HepG2 (cell line): ENCODE measurements around the gene PARP16. TPM values are rescaled to one million over a fixed set of nuclear protein-coding genes. Genes with fewer than 3 reads are reported as not detected.
A peak's percentile ranks its signal among the peaks of the same experiment; 100 is the strongest.

Experiments used
- ARHGAP35 ChIP-seq: sonication (generic); formaldehyde crosslinking; IDR thresholded peaks from 2 replicates; pipeline ENCODE4 v1.9.0; 2022; ENCODE audit warnings: mild to moderate bottlenecking, inconsistent platforms, moderate library complexity, missing genetic modification reagents, borderline replicate concordance
- ARNT ChIP-seq: fragments of 450-650 bp; IDR thresholded peaks from 2 replicates; pipeline ENCODE4 v1.6.1; 2017
- ATM ChIP-seq: fragments of 450-650 bp; IDR thresholded peaks from 2 replicates; pipeline ENCODE4 v1.7.1; 2017; ENCODE audit warnings: mild to moderate bottlenecking, borderline replicate concordance
- CERS6 ChIP-seq: sonication (generic); formaldehyde crosslinking; IDR thresholded peaks from 2 replicates; pipeline ENCODE4 v1.5.0; 2020; ENCODE audit warnings: missing genetic modification reagents
- CREBL2 ChIP-seq: sonication (generic); formaldehyde crosslinking; IDR thresholded peaks from 2 replicates; pipeline ENCODE4 v1.8.1; 2023; ENCODE audit warnings: missing genetic modification reagents, mild to moderate bottlenecking, borderline replicate concordance
- HINFP ChIP-seq: sonication (generic); formaldehyde crosslinking; IDR thresholded peaks from 2 replicates; pipeline ENCODE4 v1.4.0; 2020; ENCODE audit warnings: low read depth, mild to moderate bottlenecking, missing genetic modification reagents
- KDM3A ChIP-seq: IDR thresholded peaks from 2 replicates; pipeline ENCODE4 v1.6.1; 2018; ENCODE audit warnings: low read depth, missing compliant biosample characterization
- KDM5A ChIP-seq: fragments of 200-600 bp; sonication (generic); IDR thresholded peaks from 2 replicates; pipeline ENCODE4 v1.7.0; 2018; ENCODE audit warnings: antibody characterized with exemption, mild to moderate bottlenecking, low read length, borderline replicate concordance
- KDM5B ChIP-seq: sonication (generic); formaldehyde crosslinking; IDR thresholded peaks from 2 replicates; pipeline ENCODE4 v1.4.0; 2020; ENCODE audit warnings: missing genetic modification reagents, mild to moderate bottlenecking, borderline replicate concordance
- MLLT10 ChIP-seq: sonication (generic); formaldehyde crosslinking; IDR thresholded peaks from 2 replicates; pipeline ENCODE4 v1.4.0; 2020; ENCODE audit warnings: missing genetic modification reagents
- NFYB ChIP-seq: sonication (generic); formaldehyde crosslinking; IDR thresholded peaks from 2 replicates; pipeline ENCODE4 v1.4.0; 2020; ENCODE audit warnings: missing genetic modification reagents
- PRDM4 ChIP-seq: sonication (generic); formaldehyde crosslinking; IDR thresholded peaks from 2 replicates; pipeline ENCODE4 v1.9.0; 2021; ENCODE audit warnings: missing genetic modification reagents, borderline replicate concordance
- RARA ChIP-seq: IDR thresholded peaks from 2 replicates; pipeline ENCODE4 v1.6.1; 2016; ENCODE audit warnings: missing genetic modification reagents, missing compliant biosample characterization
- RBM22 ChIP-seq: fragments of 200-400 bp; formaldehyde crosslinking; optimal IDR thresholded peaks from 2 replicates; pipeline ENCODE3; 2017; ENCODE audit warnings: mild to moderate bottlenecking, low read length, moderate library complexity
- SAP130 ChIP-seq: IDR thresholded peaks from 2 replicates; pipeline ENCODE4 v1.6.1; 2016; ENCODE audit warnings: low read depth
- UBTF ChIP-seq: sonication (generic); formaldehyde crosslinking; IDR thresholded peaks from 2 replicates; pipeline ENCODE4 v1.4.0; 2020; ENCODE audit warnings: mild to moderate bottlenecking, missing genetic modification reagents
- WIZ ChIP-seq: sonication (generic); formaldehyde crosslinking; IDR thresholded peaks from 2 replicates; pipeline ENCODE4 v1.5.1; 2020; ENCODE audit warnings: mild to moderate bottlenecking, missing genetic modification reagents
- XRCC5 ChIP-seq: fragments of 200-400 bp; formaldehyde crosslinking; optimal IDR thresholded peaks from 2 replicates; pipeline ENCODE3; 2017; ENCODE audit warnings: mild to moderate bottlenecking, low read length
- ZBTB38 ChIP-seq: sonication (generic); formaldehyde crosslinking; IDR thresholded peaks from 2 replicates; pipeline ENCODE4 v1.5.1; 2020; ENCODE audit warnings: mild to moderate bottlenecking, missing genetic modification reagents
- ZC3H13 ChIP-seq: sonication (generic); formaldehyde crosslinking; IDR thresholded peaks from 2 replicates; pipeline ENCODE4 v1.8.1; 2023; ENCODE audit warnings: mild to moderate bottlenecking, missing genetic modification reagents, moderate library complexity
- polyA plus RNA-seq, 8 experiments: library from polyadenylated mRNA; depleted of rRNA in 3 of 8; stranded (reverse) in 7 of 8; unstranded in 1 of 8; fragments of >200 nt; fragmentation: Illumina TruSeq in 4 of 8; extraction: Trizol in 4 of 8; gene quantifications; 2 replicates each; pipeline versions ENCODE4 v1.2.1 to v1.2.3, GENCODE V29; 2011 to 2016; ENCODE audit warnings: low read depth in 4 of 8, missing spikeins in 1 of 8, mixed read lengths in 1 of 8; ENCODE audit not compliant: insufficient read depth in 1 of 8
- total RNA-seq, 5 experiments: library from RNA; depleted of rRNA; stranded (reverse); fragments of >200 nt; fragmentation: Illumina TruSeq; extraction: Trizol; gene quantifications; 2 replicates each; pipeline ENCODE4 v1.2.3, GENCODE V29; 2016; ENCODE audit warnings: low read depth in 1 of 5
- TF ChIP-seq, protein P1 (sequence below): sonication (generic); formaldehyde crosslinking; IDR thresholded peaks from 2 replicates; pipeline ENCODE4 v1.4.0; 2020; ENCODE audit warnings: mild to moderate bottlenecking, missing genetic modification reagents

PARP16 gene
- total and polyA plus RNA-seq, 2 of the 13 experiments (the other 11 are each of a cell fraction or from before 2014, with no cell fraction given): 6.8 to 7.6 TPM

GRCh38 chr15:65318870-65319356, 32.2 kb upstream of the PARP16 start (continued):
- TF ChIP-seq UBTF (CRISPR knock-in tag): no peak
- TF ChIP-seq ARHGAP35 (CRISPR knock-in tag): no peak
- TF ChIP-seq RARA (CRISPR knock-in tag): no peak
- TF ChIP-seq CERS6 (CRISPR knock-in tag): no peak
- TF ChIP-seq CREBL2 (CRISPR knock-in tag): no peak
- TF ChIP-seq ZBTB38 (CRISPR knock-in tag): no peak
- peak; percentile 32; the same call in 1 of the 2 replicates for TF ChIP-seq KDM5B (CRISPR knock-in tag)
- no peak for TF ChIP-seq KDM5A
- TF ChIP-seq, protein P1, sequence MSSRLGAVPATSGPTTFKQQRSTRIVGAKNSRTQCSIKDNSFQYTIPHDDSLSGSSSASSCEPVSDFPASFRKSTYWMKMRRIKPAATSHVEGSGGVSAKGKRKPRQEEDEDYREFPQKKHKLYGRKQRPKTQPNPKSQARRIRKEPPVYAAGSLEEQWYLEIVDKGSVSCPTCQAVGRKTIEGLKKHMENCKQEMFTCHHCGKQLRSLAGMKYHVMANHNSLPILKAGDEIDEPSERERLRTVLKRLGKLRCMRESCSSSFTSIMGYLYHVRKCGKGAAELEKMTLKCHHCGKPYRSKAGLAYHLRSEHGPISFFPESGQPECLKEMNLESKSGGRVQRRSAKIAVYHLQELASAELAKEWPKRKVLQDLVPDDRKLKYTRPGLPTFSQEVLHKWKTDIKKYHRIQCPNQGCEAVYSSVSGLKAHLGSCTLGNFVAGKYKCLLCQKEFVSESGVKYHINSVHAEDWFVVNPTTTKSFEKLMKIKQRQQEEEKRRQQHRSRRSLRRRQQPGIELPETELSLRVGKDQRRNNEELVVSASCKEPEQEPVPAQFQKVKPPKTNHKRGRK (CRISPR knock-in tag): peak; percentile 83; the same call in 1 of the 2 replicates
- 0 out of 2 replicates have a peak, but pooled peaks have one; percentile 52 for TF ChIP-seq KDM3A (CRISPR knock-in tag)
- no peak for TF ChIP-seq PRDM4 (CRISPR knock-in tag)
- peak; percentile 24 for TF ChIP-seq XRCC5
- no peak for TF ChIP-seq WIZ (CRISPR knock-in tag)
- no peak for TF ChIP-seq RBM22
- TF ChIP-seq ARNT: no peak
- no peak for TF ChIP-seq ATM
- TF ChIP-seq NFYB: no peak
- 0 out of 2 replicates have a peak, but pooled peaks have one; percentile 31 for TF ChIP-seq HINFP (CRISPR knock-in tag)
- TF ChIP-seq ZC3H13 (CRISPR knock-in tag): no peak
- peak; percentile 45 for TF ChIP-seq SAP130 (CRISPR knock-in tag)
- no peak for TF ChIP-seq MLLT10
